Measurements from ENCODE around the gene RYR1. TPM values are rescaled to one million over a fixed set of nuclear protein-coding genes. Genes with fewer than 3 reads are reported as not detected.
A peak's percentile ranks its signal among the peaks of the same experiment; 100 is the strongest.

The RYR1 gene
- polyA plus RNA-seq, 1 of the 3 experiments (the other 2 are of a cell fraction) = under 0.01 TPM

DNA sequence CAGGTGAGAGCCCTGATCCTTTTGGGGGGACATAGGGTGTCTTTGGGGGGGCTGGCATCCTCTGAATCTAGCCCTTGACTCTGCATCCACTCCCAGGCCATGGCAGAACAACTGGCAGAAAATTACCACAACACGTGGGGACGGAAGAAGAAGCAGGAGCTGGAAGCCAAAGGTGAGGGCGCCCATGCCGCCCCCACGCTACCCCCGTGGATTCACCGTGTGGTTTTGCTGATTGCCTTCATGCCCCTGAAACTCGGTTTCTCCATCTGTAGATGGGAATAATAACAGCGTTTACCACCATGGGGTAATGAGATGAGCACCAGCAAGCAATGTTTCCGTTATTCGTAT is 72.9 kb downstream of the RYR1 start:
- Histone ChIP-seq H3K79me2 (ENCODE audit: insufficient read depth) (no peaks in the 10 kb centered on the region), H4K20me1 (ENCODE audit: insufficient read depth) (no peaks in the 10 kb centered on the region), H3K36me3 (replicated peaks in 1 of 2; ENCODE audit: control insufficient read depth in 1 of 2, insufficient read depth in 2 of 2, low read length in 1 of 2) (no peaks in the 10 kb centered on the region), H3F3A (replicated peaks; ENCODE audit: insufficient read depth) (no peaks in the 10 kb centered on the region), H3K9ac (no peak overlapping the region), H3K9me3 (no peaks in the 10 kb centered on the region), H3K27me3 (ENCODE audit: insufficient read depth) (no peaks in the 10 kb centered on the region), H3K4me3 (ENCODE audit: low read depth in 2 of 2, low read length in 1 of 2) (peak overlapping the region in 1 of 2 experiments; percentile 27; a peak in 1 of 4 replicates), H3K4me1 (ENCODE audit: control insufficient read depth in 1 of 2, insufficient read depth in 2 of 2, low read depth in 1 of 2, low read length in 1 of 2) (peaks cover 3 to 8% of the 10 kb centered on the region in 2 experiments; a peak in 2 of 4 replicates), H2AFZ (ENCODE audit: low read depth) (no peak overlapping the region; the same call in 1 of the 2 replicates), H3K9me2 (no peaks in the 10 kb centered on the region), H3K27ac (ENCODE audit: low read depth in 2 of 2, low read length in 1 of 2) (no peak overlapping the region), H3K4me2 (peak overlapping the region; percentile 62; the same call in 1 of the 2 replicates)
- 46% methylated on average over 10 of the region's 11 CpGs for WGBS (ENCODE audit: low lambda C conversion rate)
- no peak for TF ChIP-seq GATA2 (CRISPR knock-in tag; IDR thresholded peaks at IDR 0.05)
- no peak for TF ChIP-seq MEF2A (IDR thresholded peaks at IDR 0.05; ENCODE audit: borderline replicate concordance, low read depth)
- TF ChIP-seq RFX5 (IDR thresholded peaks at IDR 0.05; ENCODE audit: low read length) = no peak
- TF ChIP-seq MAX (IDR thresholded peaks at IDR 0.05; ENCODE audit: low read depth) = no peak
- no peak for TF ChIP-seq YY1 (IDR thresholded peaks at IDR 0.05; ENCODE audit: low read depth)
- no peak for TF ChIP-seq MXI1 (IDR thresholded peaks at IDR 0.05; ENCODE audit: low read depth, low read length)
- TF ChIP-seq CHD2 (IDR thresholded peaks at IDR 0.05; ENCODE audit: low read length, partially characterized antibody) = no peak
- TF ChIP-seq NRF1 (IDR thresholded peaks at IDR 0.05; ENCODE audit: low read depth, low read length) = no peak
- TF ChIP-seq, protein P1, sequence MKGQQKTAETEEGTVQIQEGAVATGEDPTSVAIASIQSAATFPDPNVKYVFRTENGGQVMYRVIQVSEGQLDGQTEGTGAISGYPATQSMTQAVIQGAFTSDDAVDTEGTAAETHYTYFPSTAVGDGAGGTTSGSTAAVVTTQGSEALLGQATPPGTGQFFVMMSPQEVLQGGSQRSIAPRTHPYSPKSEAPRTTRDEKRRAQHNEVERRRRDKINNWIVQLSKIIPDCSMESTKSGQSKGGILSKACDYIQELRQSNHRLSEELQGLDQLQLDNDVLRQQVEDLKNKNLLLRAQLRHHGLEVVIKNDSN (IDR thresholded peaks at IDR 0.05; ENCODE audit: borderline replicate concordance, low read depth) = no peak
- TF ChIP-seq TAF1 (IDR thresholded peaks at IDR 0.05; ENCODE audit: borderline replicate concordance, low read depth, low read length) = no peak
- TF ChIP-seq PBX3 (IDR thresholded peaks at IDR 0.05) = no peak
- ChIA-PET CTCF (interaction anchor here (0.7 to 1.7 kb wide), 3 partner anchors 9 to 103 kb away, joined by 4 to 5 read pairs (median 5); partner anchors contain the start of gene FAM98C), POLR2A (no interaction called here)
- DNase-seq = no peak

GRCh38 chr19:38506723-38507550 is 73.4 kb downstream of the RYR1 start:
- Histone ChIP-seq H3K9me3 (no peaks in the 10 kb centered on the region), H3K9me2 (no peaks in the 10 kb centered on the region), H3K79me2 (ENCODE audit: insufficient read depth) (no peaks in the 10 kb centered on the region), H2AFZ (ENCODE audit: low read depth) (no peak overlapping the region; the same call in 1 of the 2 replicates), H3K4me1 (ENCODE audit: control insufficient read depth in 1 of 2, insufficient read depth in 2 of 2, low read depth in 1 of 2, low read length in 1 of 2) (peaks cover 3 to 8% of the 10 kb centered on the region in 2 experiments; a peak in 2 of 4 replicates), H3K27me3 (ENCODE audit: insufficient read depth) (no peaks in the 10 kb centered on the region), H3K36me3 (replicated peaks in 1 of 2; ENCODE audit: control insufficient read depth in 1 of 2, insufficient read depth in 2 of 2, low read length in 1 of 2) (no peaks in the 10 kb centered on the region), H3K27ac (ENCODE audit: low read depth in 2 of 2, low read length in 1 of 2) (no peak overlapping the region), H3F3A (replicated peaks; ENCODE audit: insufficient read depth) (no peaks in the 10 kb centered on the region), H3K9ac (no peak overlapping the region), H3K4me2 (peak overlapping the region; percentile 62; the same call in 1 of the 2 replicates), H4K20me1 (ENCODE audit: insufficient read depth) (no peaks in the 10 kb centered on the region), H3K4me3 (ENCODE audit: low read depth in 2 of 2, low read length in 1 of 2) (peak overlapping the region in 1 of 2 experiments; percentile 29; a peak in 1 of 4 replicates)
- WGBS (ENCODE audit: low lambda C conversion rate) = 3% methylated on average over 35 of the region's 35 CpGs
- POLR2A ChIA-PET = interaction anchor here (0.7 to 1.1 kb wide), 2 partner anchors 112 to 120 kb away, joined by 3 read pairs; partner anchors contain the start of gene EIF3K
- DNase-seq = peak; percentile 99
- CTCF ChIA-PET = interaction anchor here (0.7 to 3.4 kb wide), 5 partner anchors 8 to 128 kb away, joined by 3 to 14 read pairs (median 5); partner anchors contain the start of gene FAM98C
- no peak for TF ChIP-seq ZBTB33 (IDR thresholded peaks at IDR 0.05; ENCODE audit: borderline replicate concordance, low read depth)
- TF ChIP-seq MAX (IDR thresholded peaks at IDR 0.05; ENCODE audit: low read depth) = peak; percentile 84
- no peak for TF ChIP-seq EP300 (IDR thresholded peaks at IDR 0.05; ENCODE audit: borderline replicate concordance in 1 of 2, low read depth in 1 of 2, low read length in 1 of 2)
- TF ChIP-seq CTCF (IDR thresholded peaks at IDR 0.05) = no peak
- peak; percentile 59 for TF ChIP-seq MXI1 (IDR thresholded peaks at IDR 0.05; ENCODE audit: low read depth, low read length)
- TF ChIP-seq FOXM1 (IDR thresholded peaks at IDR 0.05; ENCODE audit: low read depth) = no peak
- no peak for TF ChIP-seq RFX5 (IDR thresholded peaks at IDR 0.05; ENCODE audit: low read length)
- no peak for TF ChIP-seq SMC3 (IDR thresholded peaks at IDR 0.05; ENCODE audit: low read depth, low read length)
- TF ChIP-seq USF2 (IDR thresholded peaks at IDR 0.05; ENCODE audit: borderline replicate concordance, low read depth, low read length) = no peak

Data from SK-N-SH (cell line).